Right cardiac atrium (tissue), 5 donors: ENCODE results near the gene EPHX1. TPM values are rescaled to one million over a fixed set of nuclear protein-coding genes. Genes with fewer than 3 reads are reported as not detected.
"Not testable (repeated sequence)": the region's sequence is repeated elsewhere in the genome, so short reads cannot be mapped to it uniquely, and the experiment has no call there.

Experiments used
- ATAC-seq, 2 donors: fragments of 200-7000 bp; cut with Tn5 transposase; one replicate each; pipeline versions ENCODE4 v1.8.0 to v1.9.1; 2020; ENCODE audit warnings: moderate library complexity in 2 of 2, mild to moderate bottlenecking in 1 of 2
- DNase-seq, 3 donors: peaks; one replicate each; pipeline ENCODE4 v3.0.0-alpha.2; 2020
- H3K27ac ChIP-seq: one replicate; pipeline ENCODE4 v1.5.1; 2013; ENCODE audit warnings: mild to moderate bottlenecking, low read length, control low read depth, moderate library complexity
- H3K27me3 ChIP-seq: one replicate; pipeline ENCODE4 v1.6.1; 2013; ENCODE audit not compliant: control insufficient read depth, insufficient read depth
- H3K4me1 ChIP-seq: one replicate; pipeline ENCODE4 v1.6.1; 2013; ENCODE audit warnings: low read length; ENCODE audit not compliant: control insufficient read depth, insufficient read depth
- H3K4me3 ChIP-seq: one replicate; pipeline ENCODE4 v1.5.1; 2013; ENCODE audit warnings: low read length, control low read depth
- H3K9me3 ChIP-seq: one replicate; pipeline ENCODE4 v1.6.1; 2013; ENCODE audit warnings: low read length; ENCODE audit not compliant: control insufficient read depth
- WGBS: extraction: QIAGEN DNeasy Blood & Tissue Kit; methylation state at CpG from one replicate; pipeline ENCODE4 v1.1.7; 2013; 5-methylcytosine and 5-hydroxymethylcytosine counted together
- intact Hi-C, 4 donors: fragments of 100-400 bp; cut with DNase I; formaldehyde crosslinking; loops; one replicate each; pipeline versions ENCODE4 v1.11.0 to v1.14.0; 2022 to 2023
- polyA plus RNA-seq: library from polyadenylated mRNA; stranded (reverse); fragments of 200-250 nt; gene quantifications from one replicate; pipeline ENCODE4 v1.2.3, GENCODE V29; 2013
- total RNA-seq, 4 donors: library from RNA; stranded (reverse); fragmentation: NEBNext Ultra II Directional; extraction: Animal tissue kit (Norgen Biotek cat#: 25700); gene quantifications; one replicate each; pipeline ENCODE4 v1.2.1, GENCODE V29; 2021
- donor health status: healthy with polysubstance abuse.
- donor health status: DM: no; HTN: yes; CAD: no.
- donor health status: DM: no; HTN: no; CAD: no.
- donor health status: DM: no; HTN: yes; CAD: no; lungs with severe emphysema.
- donor health status: DM: yes; HTN: yes; CAD: no.

Gene EPHX1
- total and polyA plus RNA-seq, 5 donors, result 47.3 to 65.0 (median 54.0) TPM

DNA sequence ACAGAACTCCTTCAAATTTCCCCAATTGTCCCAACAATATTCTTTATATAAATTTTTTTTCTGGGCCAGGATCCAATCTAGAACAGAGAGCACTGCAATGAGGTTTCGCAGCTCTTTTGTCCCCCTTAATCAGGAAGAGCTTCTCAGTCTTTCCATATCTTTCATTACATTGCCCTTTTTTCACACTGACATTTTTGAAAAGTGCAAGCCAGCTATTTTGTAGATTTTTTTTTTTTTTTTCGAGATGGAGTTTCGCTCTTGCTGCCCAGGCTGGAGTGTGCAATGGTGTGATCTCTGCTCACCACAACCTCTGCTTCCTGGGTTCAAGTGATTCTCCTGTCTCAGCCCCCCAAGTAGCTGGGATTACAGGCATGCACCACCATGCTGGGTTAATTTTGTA lies 3.2 kb upstream of the EPHX1 start:
- intact Hi-C loops, DNase-seq: not testable (repeated sequence)
- 94% methylated on average over 3 of the region's 3 CpGs for WGBS

DNA sequence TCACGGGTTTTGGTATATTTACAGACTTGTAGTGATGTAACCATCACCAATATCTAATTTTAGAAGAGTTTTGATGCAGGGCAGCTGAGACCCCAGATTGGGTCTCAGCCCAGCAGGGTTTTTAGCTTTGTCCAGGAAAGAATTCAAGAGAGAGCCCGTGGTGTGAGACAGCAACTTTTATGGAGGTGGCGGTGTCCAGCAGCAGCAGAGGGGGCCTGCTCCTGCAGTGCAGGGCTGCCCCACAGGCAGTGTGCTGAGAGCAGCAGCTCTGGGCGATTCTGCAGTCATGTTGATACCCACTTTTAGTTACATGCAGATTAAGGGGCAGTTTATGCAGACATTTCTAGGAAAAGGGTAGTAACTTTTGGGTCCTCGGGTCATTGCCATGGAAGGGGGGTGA lies 1.8 kb upstream of the EPHX1 start:
- WGBS, result 91% methylated on average over 5 of the region's 5 CpGs
- no peak overlapping the region for H3K27ac ChIP-seq
- H3K4me3 ChIP-seq, result no peak overlapping the region
- H3K27me3 ChIP-seq, result no peaks in the 10 kb centered on the region
- no peak for DNase-seq
- no peak for ATAC-seq
- no peaks in the 10 kb centered on the region for H3K9me3 ChIP-seq
- peaks cover 8% of the 10 kb centered on the region for H3K4me1 ChIP-seq
- intact Hi-C loops, result no loop called here

More for the DNA sequence above, 3.2 kb upstream of the EPHX1 start:
- H3K27me3 ChIP-seq, H3K9me3 ChIP-seq, H3K27ac ChIP-seq, H3K4me1 ChIP-seq, H3K4me3 ChIP-seq, ATAC-seq: not testable (repeated sequence)

GRCh38 chr1:225810579-225811538 lies 935 bp downstream of the EPHX1 start:
- peak overlapping the region; percentile 33 for H3K27ac ChIP-seq
- intact Hi-C loops, H3K27me3 ChIP-seq, ATAC-seq, H3K9me3 ChIP-seq: not testable (repeated sequence)
- DNase-seq, result peak in 2 of 3 donors; percentile 70 to 71
- peak overlapping the region; percentile 87 for H3K4me3 ChIP-seq
- WGBS, result 22% methylated on average over 29 of the region's 29 CpGs
- peaks cover 20% of the 10 kb centered on the region for H3K4me1 ChIP-seq

DNA sequence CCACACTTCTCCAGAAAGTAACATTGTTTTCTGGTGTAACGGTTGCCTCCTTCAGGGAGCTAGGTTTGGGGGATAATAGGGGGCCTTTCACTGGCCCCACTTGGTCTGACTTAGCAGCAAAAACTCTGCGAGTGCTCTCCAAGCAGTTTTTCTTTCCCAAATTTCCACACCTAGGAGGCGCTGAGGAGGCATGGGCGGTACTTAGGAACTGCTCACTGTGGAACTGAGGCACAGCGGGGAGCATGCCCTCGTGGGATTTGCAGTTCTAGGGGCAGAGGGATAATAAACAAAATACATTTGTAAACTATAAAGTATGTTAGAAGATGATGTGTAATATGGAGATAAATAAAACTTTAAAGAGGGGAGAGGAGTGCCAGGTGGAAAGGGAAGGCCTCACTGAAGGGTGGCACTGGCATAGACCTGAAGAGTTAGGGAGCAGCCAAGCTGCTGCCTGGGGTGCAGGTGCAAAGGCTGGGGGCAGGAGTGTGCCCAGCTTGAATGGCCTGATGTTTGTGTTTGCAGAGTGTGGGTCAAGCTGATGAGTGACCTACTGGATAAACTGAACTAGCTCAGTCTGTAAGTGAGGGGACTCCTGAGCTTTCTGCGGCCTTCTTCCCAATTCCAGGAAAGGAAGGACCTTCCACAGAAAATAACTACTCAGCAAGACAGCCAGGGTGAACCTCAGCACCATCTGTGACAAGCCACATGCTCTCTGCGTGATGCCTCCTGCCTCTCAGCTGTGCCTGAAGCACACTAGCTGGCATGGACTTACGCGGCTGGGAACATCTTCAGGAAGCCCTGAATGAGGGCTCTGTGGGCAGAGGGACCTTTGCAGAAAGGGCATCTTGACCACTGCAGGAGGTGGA lies 1.9 kb downstream of the EPHX1 start:
- DNase-seq (peak in 1 of 3 donors; percentile 67), ATAC-seq (no peak)
- intact Hi-C loops, result no loop called here
- H3K27me3 ChIP-seq, result no peaks in the 10 kb centered on the region
- WGBS, result 58% methylated on average over 10 of the region's 10 CpGs
- peaks cover 25% of the 10 kb centered on the region for H3K4me1 ChIP-seq
- peak overlapping the region; percentile 52 for H3K4me3 ChIP-seq
- H3K9me3 ChIP-seq, result no peaks in the 10 kb centered on the region
- peak overlapping the region; percentile 22 for H3K27ac ChIP-seq

DNA sequence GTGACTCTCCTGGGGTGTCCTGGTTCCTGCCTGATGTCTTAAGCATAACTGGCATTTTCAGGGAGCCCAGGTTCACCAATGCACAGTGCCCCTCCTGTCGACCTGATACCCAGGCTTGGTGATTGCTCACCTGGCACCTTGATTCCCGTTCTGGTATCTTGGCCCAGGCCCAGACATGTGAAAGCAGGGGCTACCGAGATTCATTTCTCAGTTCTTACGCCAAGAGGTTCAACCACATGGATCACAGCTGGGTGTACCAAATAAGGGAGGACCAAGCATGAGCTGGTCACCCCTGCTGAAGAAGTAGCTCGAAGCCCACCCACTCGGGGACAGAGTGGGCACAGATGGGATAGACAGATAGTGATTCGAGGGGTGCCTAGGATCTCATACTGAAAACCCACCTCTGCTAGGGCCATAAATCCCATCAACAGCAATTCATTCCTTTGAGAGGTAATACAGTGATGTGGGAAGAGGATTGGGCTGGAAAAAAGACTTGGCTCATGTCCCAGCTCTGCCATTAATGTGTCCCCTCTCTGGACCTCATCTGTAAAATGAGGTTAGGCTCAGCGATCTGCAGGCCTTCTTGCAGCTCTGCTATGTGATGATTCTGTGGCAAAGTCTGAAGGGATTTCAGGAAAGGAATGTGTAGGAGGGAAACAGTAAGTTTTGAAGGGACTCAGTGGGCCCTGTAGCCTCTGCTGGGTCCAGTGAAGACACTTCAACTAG lies 2.7 kb downstream of the EPHX1 start:
- H3K4me1 ChIP-seq, result peaks cover 33% of the 10 kb centered on the region
- ATAC-seq (no peak), DNase-seq (peak in 1 of 3 donors; percentile 56)
- no peak overlapping the region for H3K4me3 ChIP-seq
- WGBS, result 68% methylated on average over 8 of the region's 8 CpGs
- intact Hi-C loops, result no loop called here
- no peaks in the 10 kb centered on the region for H3K9me3 ChIP-seq
- H3K27ac ChIP-seq, result peak overlapping the region; percentile 74
- no peaks in the 10 kb centered on the region for H3K27me3 ChIP-seq

DNA sequence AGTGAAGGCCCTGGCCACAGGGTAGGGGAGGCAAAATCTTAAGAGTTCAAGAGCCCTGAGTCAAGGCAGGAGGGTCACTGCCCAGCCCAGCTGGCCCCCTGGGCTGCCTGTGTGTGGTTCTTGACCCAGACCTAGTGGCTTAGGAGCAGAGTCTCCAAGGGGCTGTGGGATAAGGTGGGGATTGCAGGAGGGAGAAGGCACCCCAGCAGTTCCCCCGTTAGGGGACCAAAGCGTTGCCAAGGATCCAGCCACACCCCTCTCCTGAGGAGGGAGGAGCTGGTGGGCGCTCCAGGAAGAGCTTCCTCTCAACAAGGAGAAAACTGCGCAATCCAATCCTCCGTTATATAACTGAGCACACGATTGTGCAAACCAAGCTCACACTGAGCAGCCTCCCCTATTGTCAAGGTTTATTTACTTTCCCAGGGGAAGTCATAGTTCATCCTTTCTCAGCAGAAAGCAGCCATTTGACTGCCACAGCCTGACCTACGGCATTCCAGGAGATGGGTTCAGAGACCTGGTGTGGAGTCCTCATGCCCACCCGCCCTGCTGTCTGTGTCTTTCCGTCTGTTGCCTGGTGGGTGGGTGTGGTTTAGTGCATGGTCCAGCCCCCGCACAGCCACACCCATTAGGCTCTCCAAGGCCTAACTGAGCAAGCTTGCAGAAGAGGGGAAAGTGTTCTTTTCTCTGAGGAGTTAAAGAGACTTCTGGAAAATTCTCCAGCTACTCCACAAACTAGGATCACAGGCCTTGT lies 3.5 kb downstream of the EPHX1 start:
- intact Hi-C loops, result no loop called here
- no peaks in the 10 kb centered on the region for H3K9me3 ChIP-seq
- H3K4me3 ChIP-seq, result no peak overlapping the region
- peak overlapping the region; percentile 94 for H3K27ac ChIP-seq
- H3K4me1 ChIP-seq, result peaks cover 38% of the 10 kb centered on the region
- WGBS, result 37% methylated on average over 10 of the region's 10 CpGs
- H3K27me3 ChIP-seq, result no peaks in the 10 kb centered on the region
- ATAC-seq, result peak; percentile 67 to 70
- DNase-seq, result peak; percentile 73 to 91 (median 87)

DNA sequence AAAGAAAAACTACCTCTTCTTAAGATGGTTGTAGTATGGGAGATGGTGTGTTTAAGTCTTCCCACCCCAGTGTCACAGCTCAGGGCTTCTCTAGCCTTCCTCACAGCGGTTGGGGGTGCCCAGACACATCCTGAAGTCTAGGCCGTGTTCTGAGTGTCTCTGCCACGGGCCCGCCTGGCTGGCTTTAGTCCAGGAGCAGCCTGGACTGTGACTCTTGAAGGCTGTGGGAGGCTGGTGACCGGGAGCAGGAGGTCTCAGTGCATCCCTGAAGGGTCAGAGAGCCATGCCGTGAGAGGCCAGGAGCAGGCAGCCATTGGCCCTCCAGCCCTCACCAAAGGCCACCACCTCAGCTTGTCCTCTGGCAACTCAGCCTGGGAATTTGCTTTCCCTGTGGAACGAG lies 4.5 kb downstream of the EPHX1 start:
- Histone ChIP-seq H3K4me1 (peaks cover 39% of the 10 kb centered on the region), H3K4me3 (no peak overlapping the region), H3K27ac (peak overlapping the region; percentile 94), H3K27me3 (no peaks in the 10 kb centered on the region), H3K9me3 (no peaks in the 10 kb centered on the region)
- peak; percentile 52 to 85 (median 72) for DNase-seq
- intact Hi-C loops, result no loop called here
- WGBS, result 50% methylated on average over 7 of the region's 7 CpGs
- ATAC-seq, result no peak

- Histone ChIP-seq H3K4me1 (peaks cover 39% of the 10 kb centered on the region), H3K27ac (peak overlapping the region; percentile 94)
- ATAC-seq, DNase-seq, H3K27me3 ChIP-seq, H3K4me3 ChIP-seq, H3K9me3 ChIP-seq, intact Hi-C loops: not testable (repeated sequence)
- 91% methylated on average over 7 of the region's 7 CpGs for WGBS
Measured at GRCh38 chr1:225815090-225815489, 5.2 kb downstream of the EPHX1 start.

GRCh38 chr1:225815526-225816178 lies 5.7 kb downstream of the EPHX1 start:
- no peaks in the 10 kb centered on the region for H3K9me3 ChIP-seq
- no peak for ATAC-seq
- peaks cover 39% of the 10 kb centered on the region for H3K4me1 ChIP-seq
- DNase-seq, result no peak
- peak overlapping the region; percentile 39 for H3K27ac ChIP-seq
- H3K27me3 ChIP-seq, result no peaks in the 10 kb centered on the region
- no peak overlapping the region for H3K4me3 ChIP-seq
- intact Hi-C loops, result no loop called here
- WGBS, result 89% methylated on average over 17 of the region's 17 CpGs
